ENCODE data around the gene ZNF124. TPM values are rescaled to one million over a fixed set of nuclear protein-coding genes. Genes with fewer than 3 reads are reported as not detected.

Gene ZNF124
- total and polyA plus RNA-seq, 4 donors, result 2.1 to 55.1 (median 10.9) TPM

GRCh38 chr1:247189981-247190798 lies 18.4 kb upstream of the ZNF124 start:
- Histone ChIP-seq H3K9me3 (ENCODE audit: control insufficient read depth in 4 of 4, insufficient read depth in 3 of 4, low read length in 3 of 4) (peaks cover 5 to 21% (median 11%) of the 10 kb centered on the region in 4 donors), H3K27me3 (ENCODE audit: control insufficient read depth in 3 of 3, insufficient read depth in 3 of 3, low read length in 2 of 3) (no peaks in the 10 kb centered on the region), H3K36me3 (ENCODE audit: control insufficient read depth in 4 of 4, insufficient read depth in 4 of 4, low read length in 4 of 4) (peaks cover 4 to 24% (median 15%) of the 10 kb centered on the region in 4 donors), H3K4me3 (no peak overlapping the region), H3K4me1 (ENCODE audit: control insufficient read depth in 5 of 5, insufficient read depth in 5 of 5, low read length in 5 of 5) (no peaks in the 10 kb centered on the region), H3K9ac (ENCODE audit: insufficient read depth in 1 of 2, low read length in 2 of 2) (no peak overlapping the region), H3K27ac (ENCODE audit: low read depth in 1 of 2, low read length in 1 of 2) (no peak overlapping the region)
- 69 to 98% methylated on average over 2 of the region's 2 CpGs for WGBS, 2 donors
- DNase-seq (no peak), ATAC-seq (ENCODE audit: insufficient read depth, low FRiP score) (no peak)
- TF ChIP-seq, protein P1, sequence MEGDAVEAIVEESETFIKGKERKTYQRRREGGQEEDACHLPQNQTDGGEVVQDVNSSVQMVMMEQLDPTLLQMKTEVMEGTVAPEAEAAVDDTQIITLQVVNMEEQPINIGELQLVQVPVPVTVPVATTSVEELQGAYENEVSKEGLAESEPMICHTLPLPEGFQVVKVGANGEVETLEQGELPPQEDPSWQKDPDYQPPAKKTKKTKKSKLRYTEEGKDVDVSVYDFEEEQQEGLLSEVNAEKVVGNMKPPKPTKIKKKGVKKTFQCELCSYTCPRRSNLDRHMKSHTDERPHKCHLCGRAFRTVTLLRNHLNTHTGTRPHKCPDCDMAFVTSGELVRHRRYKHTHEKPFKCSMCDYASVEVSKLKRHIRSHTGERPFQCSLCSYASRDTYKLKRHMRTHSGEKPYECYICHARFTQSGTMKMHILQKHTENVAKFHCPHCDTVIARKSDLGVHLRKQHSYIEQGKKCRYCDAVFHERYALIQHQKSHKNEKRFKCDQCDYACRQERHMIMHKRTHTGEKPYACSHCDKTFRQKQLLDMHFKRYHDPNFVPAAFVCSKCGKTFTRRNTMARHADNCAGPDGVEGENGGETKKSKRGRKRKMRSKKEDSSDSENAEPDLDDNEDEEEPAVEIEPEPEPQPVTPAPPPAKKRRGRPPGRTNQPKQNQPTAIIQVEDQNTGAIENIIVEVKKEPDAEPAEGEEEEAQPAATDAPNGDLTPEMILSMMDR (IDR thresholded peaks at IDR 0.05; ENCODE audit: control extremely low read depth, extremely low read depth), result no peak

DNA sequence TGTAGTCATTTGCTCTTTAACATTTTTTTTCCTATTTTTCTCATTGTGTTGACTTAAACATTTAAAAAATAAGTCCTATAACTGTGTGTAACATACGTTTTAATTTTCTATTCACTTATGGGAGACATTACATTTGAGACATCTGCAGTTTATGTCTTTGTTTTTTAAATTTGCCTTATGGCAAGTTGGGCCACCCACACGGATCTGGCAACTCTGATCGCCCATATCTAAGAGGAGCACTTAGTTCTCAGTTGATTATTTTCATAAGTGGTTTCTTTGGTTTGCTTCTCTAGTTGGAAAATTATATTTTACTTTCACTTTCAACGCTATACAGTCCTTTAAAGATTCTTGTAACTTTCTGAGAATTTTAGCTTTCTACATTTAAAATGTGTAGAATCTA lies 13.8 kb upstream of the ZNF124 start:
- Histone ChIP-seq H3K9ac (ENCODE audit: insufficient read depth in 1 of 2, low read length in 2 of 2) (no peak overlapping the region), H3K27me3 (ENCODE audit: control insufficient read depth in 3 of 3, insufficient read depth in 3 of 3, low read length in 2 of 3) (no peaks in the 10 kb centered on the region), H3K4me1 (ENCODE audit: control insufficient read depth in 5 of 5, insufficient read depth in 5 of 5, low read length in 5 of 5) (no peaks in the 10 kb centered on the region), H3K36me3 (ENCODE audit: control insufficient read depth in 4 of 4, insufficient read depth in 4 of 4, low read length in 4 of 4) (peaks cover 0 to 12% (median 6%) of the 10 kb centered on the region in 4 donors), H3K4me3 (no peak overlapping the region), H3K9me3 (ENCODE audit: control insufficient read depth in 4 of 4, insufficient read depth in 3 of 4, low read length in 3 of 4) (peaks cover 0 to 26% (median 12%) of the 10 kb centered on the region in 4 donors), H3K27ac (ENCODE audit: low read depth in 1 of 2, low read length in 1 of 2) (no peak overlapping the region)
- TF ChIP-seq, protein P1 (IDR thresholded peaks at IDR 0.05; ENCODE audit: control extremely low read depth, extremely low read depth), result no peak
- DNase-seq (peak in 2 of 3 donors; percentile 54 to 64), ATAC-seq (ENCODE audit: insufficient read depth, low FRiP score) (no peak)
- 69 to 89% methylated on average over 4 of the region's 4 CpGs for WGBS, 2 donors

- Histone ChIP-seq H3K27ac (ENCODE audit: low read depth in 1 of 2, low read length in 1 of 2) (no peak overlapping the region), H3K4me1 (ENCODE audit: control insufficient read depth in 5 of 5, insufficient read depth in 5 of 5, low read length in 5 of 5) (no peaks in the 10 kb centered on the region), H3K9me3 (ENCODE audit: control insufficient read depth in 4 of 4, insufficient read depth in 3 of 4, low read length in 3 of 4) (peaks cover 0 to 29% (median 4%) of the 10 kb centered on the region in 4 donors), H3K36me3 (ENCODE audit: control insufficient read depth in 4 of 4, insufficient read depth in 4 of 4, low read length in 4 of 4) (peaks cover 0 to 3% (median 0%) of the 10 kb centered on the region in 4 donors), H3K9ac (ENCODE audit: insufficient read depth in 1 of 2, low read length in 2 of 2) (no peak overlapping the region), H3K4me3 (no peak overlapping the region), H3K27me3 (ENCODE audit: control insufficient read depth in 3 of 3, insufficient read depth in 3 of 3, low read length in 2 of 3) (no peaks in the 10 kb centered on the region)
- ATAC-seq (ENCODE audit: insufficient read depth, low FRiP score) (no peak), DNase-seq (no peak)
- 96 to 98% methylated on average over 4 of the region's 4 CpGs for WGBS, 2 donors
- TF ChIP-seq, protein P1 (IDR thresholded peaks at IDR 0.05; ENCODE audit: control extremely low read depth, extremely low read depth), result no peak
These were observed 12.4 kb upstream of the ZNF124 start for GRCh38 chr1:247184254-247184653.

Measured in lung (tissue), 12 donors.